Activated naive CD8-positive, alpha-beta T cell (primary cell): Measurements from ENCODE around the gene MINDY3.
A peak's percentile ranks its signal among the peaks of the same experiment; 100 is the strongest.

ENCODE experiments used
- H3K27ac Mint-ChIP-seq: one replicate; pipeline ENCODE4 v1.8.0; 2021; ENCODE audit warnings: mixed read lengths
- H3K27me3 Mint-ChIP-seq: one replicate; pipeline ENCODE4 v1.8.0; 2021; ENCODE audit warnings: mixed read lengths
- H3K36me3 Mint-ChIP-seq: one replicate; pipeline ENCODE4 v1.8.0; 2021; ENCODE audit warnings: mixed read lengths
- H3K4me1 Mint-ChIP-seq: one replicate; pipeline ENCODE4 v1.8.0; 2021; ENCODE audit warnings: low read depth, mixed read lengths
- H3K4me3 Mint-ChIP-seq: one replicate; pipeline ENCODE4 v1.8.0; 2021; ENCODE audit warnings: mild to moderate bottlenecking, mixed read lengths
- H3K9me3 Mint-ChIP-seq: one replicate; pipeline ENCODE4 v1.8.0; 2021; ENCODE audit warnings: low read depth, mixed read lengths

MINDY3 gene

GRCh38 chr10:15842556-15843169 lies 17.6 kb downstream of the MINDY3 start:
- no peaks in the 10 kb centered on the region for H3K27me3 Mint-ChIP-seq
- peaks cover 31% of the 10 kb centered on the region for H3K4me1 Mint-ChIP-seq
- H3K4me3 Mint-ChIP-seq: no peak overlapping the region
- peaks cover 9% of the 10 kb centered on the region for H3K36me3 Mint-ChIP-seq
- no peaks in the 10 kb centered on the region for H3K9me3 Mint-ChIP-seq
- H3K27ac Mint-ChIP-seq: peak overlapping the region; percentile 58

- Mint-ChIP-seq H3K9me3 (no peaks in the 10 kb centered on the region), H3K27ac (no peak overlapping the region), H3K27me3 (no peaks in the 10 kb centered on the region), H3K4me3 (no peak overlapping the region), H3K4me1 (peaks cover 29% of the 10 kb centered on the region), H3K36me3 (peaks cover 7% of the 10 kb centered on the region)
These were observed 18.6 kb downstream of the MINDY3 start for GRCh38 chr10:15841696-15842095.

GRCh38 chr10:15836807-15837206 lies 23.5 kb downstream of the MINDY3 start:
- Mint-ChIP-seq H3K4me3 (no peak overlapping the region), H3K4me1 (peaks cover 6% of the 10 kb centered on the region), H3K9me3 (no peaks in the 10 kb centered on the region), H3K27me3 (no peaks in the 10 kb centered on the region), H3K36me3 (peaks cover 11% of the 10 kb centered on the region), H3K27ac (no peak overlapping the region)

GRCh38 chr10:15829495-15829894 lies 30.8 kb downstream of the MINDY3 start:
- Mint-ChIP-seq H3K9me3 (no peaks in the 10 kb centered on the region), H3K4me3 (no peak overlapping the region), H3K27me3 (no peaks in the 10 kb centered on the region), H3K4me1 (peaks cover 8% of the 10 kb centered on the region), H3K27ac (no peak overlapping the region), H3K36me3 (peaks cover 27% of the 10 kb centered on the region)

- Mint-ChIP-seq H3K27me3 (no peaks in the 10 kb centered on the region), H3K27ac (no peak overlapping the region), H3K4me1 (no peaks in the 10 kb centered on the region), H3K36me3 (peaks cover 28% of the 10 kb centered on the region), H3K9me3 (no peaks in the 10 kb centered on the region), H3K4me3 (no peak overlapping the region)
These were observed 35.8 kb downstream of the MINDY3 start for GRCh38 chr10:15824498-15824897.

- peaks cover 30% of the 10 kb centered on the region for H3K36me3 Mint-ChIP-seq
- no peaks in the 10 kb centered on the region for H3K4me1 Mint-ChIP-seq
- no peak overlapping the region for H3K4me3 Mint-ChIP-seq
- H3K9me3 Mint-ChIP-seq: no peaks in the 10 kb centered on the region
- H3K27ac Mint-ChIP-seq: no peak overlapping the region
- H3K27me3 Mint-ChIP-seq: no peaks in the 10 kb centered on the region
These were observed 38.2 kb downstream of the MINDY3 start for GRCh38 chr10:15822131-15822530.

- H3K27me3 Mint-ChIP-seq: no peaks in the 10 kb centered on the region
- no peaks in the 10 kb centered on the region for H3K9me3 Mint-ChIP-seq
- H3K4me3 Mint-ChIP-seq: no peak overlapping the region
- H3K27ac Mint-ChIP-seq: no peak overlapping the region
- H3K4me1 Mint-ChIP-seq: no peaks in the 10 kb centered on the region
- peaks cover 34% of the 10 kb centered on the region for H3K36me3 Mint-ChIP-seq
These were observed 39.1 kb downstream of the MINDY3 start for GRCh38 chr10:15821046-15821683.

GRCh38 chr10:15817409-15818046 lies 42.8 kb downstream of the MINDY3 start:
- Mint-ChIP-seq H3K9me3 (no peaks in the 10 kb centered on the region), H3K4me1 (no peaks in the 10 kb centered on the region), H3K36me3 (peaks cover 30% of the 10 kb centered on the region), H3K27me3 (no peaks in the 10 kb centered on the region), H3K27ac (peak overlapping the region; percentile 36), H3K4me3 (no peak overlapping the region)

- Mint-ChIP-seq H3K4me3 (no peak overlapping the region), H3K27ac (no peak overlapping the region), H3K4me1 (no peaks in the 10 kb centered on the region), H3K27me3 (no peaks in the 10 kb centered on the region), H3K36me3 (peaks cover 23% of the 10 kb centered on the region), H3K9me3 (no peaks in the 10 kb centered on the region)
These were observed 44.9 kb downstream of the MINDY3 start for GRCh38 chr10:15815242-15815885.

GRCh38 chr10:15814565-15814964 lies 45.7 kb downstream of the MINDY3 start:
- Mint-ChIP-seq H3K36me3 (peaks cover 22% of the 10 kb centered on the region), H3K4me3 (no peak overlapping the region), H3K27me3 (no peaks in the 10 kb centered on the region), H3K9me3 (no peaks in the 10 kb centered on the region), H3K4me1 (no peaks in the 10 kb centered on the region), H3K27ac (no peak overlapping the region)

- H3K9me3 Mint-ChIP-seq: no peaks in the 10 kb centered on the region
- no peaks in the 10 kb centered on the region for H3K4me1 Mint-ChIP-seq
- H3K27ac Mint-ChIP-seq: no peak overlapping the region
- no peaks in the 10 kb centered on the region for H3K27me3 Mint-ChIP-seq
- no peak overlapping the region for H3K4me3 Mint-ChIP-seq
- peaks cover 24% of the 10 kb centered on the region for H3K36me3 Mint-ChIP-seq
These were observed 46.9 kb downstream of the MINDY3 start for GRCh38 chr10:15813415-15813814.

- Mint-ChIP-seq H3K27me3 (no peaks in the 10 kb centered on the region), H3K4me3 (no peak overlapping the region), H3K36me3 (peaks cover 31% of the 10 kb centered on the region), H3K27ac (no peak overlapping the region), H3K9me3 (no peaks in the 10 kb centered on the region), H3K4me1 (no peaks in the 10 kb centered on the region)
These were observed 50.9 kb downstream of the MINDY3 start for GRCh38 chr10:15809450-15809849.

GRCh38 chr10:15808204-15808797 lies 52.0 kb downstream of the MINDY3 start:
- peaks cover 35% of the 10 kb centered on the region for H3K36me3 Mint-ChIP-seq
- H3K9me3 Mint-ChIP-seq: no peaks in the 10 kb centered on the region
- no peaks in the 10 kb centered on the region for H3K4me1 Mint-ChIP-seq
- H3K4me3 Mint-ChIP-seq: no peak overlapping the region
- no peak overlapping the region for H3K27ac Mint-ChIP-seq
- no peaks in the 10 kb centered on the region for H3K27me3 Mint-ChIP-seq

- Mint-ChIP-seq H3K36me3 (peaks cover 52% of the 10 kb centered on the region), H3K27me3 (no peaks in the 10 kb centered on the region), H3K9me3 (no peaks in the 10 kb centered on the region), H3K4me3 (no peak overlapping the region), H3K4me1 (peaks cover 13% of the 10 kb centered on the region), H3K27ac (no peak overlapping the region)
These were observed 54.8 kb downstream of the MINDY3 start for GRCh38 chr10:15805395-15806058.
